DOHH2 (cell line): Measurements from ENCODE around the gene PARD6B.

Experiments
- H3F3A ChIP-seq: fragments of 200-600 bp; sonication (generic), shearing (Covaris generic); 2 replicates; pipeline ENCODE4 v1.6.0; 2016; ENCODE audit warnings: antibody characterized with exemption, mild to moderate bottlenecking; ENCODE audit not compliant: control insufficient read depth, insufficient read depth
- H3K27ac ChIP-seq: fragments of 200-600 bp; sonication (generic); 2 replicates; pipeline ENCODE4 v1.5.1; 2014; ENCODE audit warnings: low read depth, mild to moderate bottlenecking, low read length, moderate library complexity
- H3K27me3 ChIP-seq: fragments of 200-600 bp; sonication (generic); 2 replicates; pipeline ENCODE4 v1.6.1; 2014; ENCODE audit warnings: mild to moderate bottlenecking, low read length, mixed read lengths; ENCODE audit not compliant: control insufficient read depth
- H3K36me3 ChIP-seq: fragments of 200-600 bp; sonication (generic); 2 replicates; pipeline ENCODE4 v1.6.1; 2014; ENCODE audit warnings: mild to moderate bottlenecking, low read length, moderate library complexity, mixed read lengths; ENCODE audit not compliant: control insufficient read depth
- H3K4me1 ChIP-seq: fragments of 200-600 bp; sonication (generic); 2 replicates; pipeline ENCODE4 v1.6.1; 2014; ENCODE audit warnings: mild to moderate bottlenecking, low read length, mixed read lengths; ENCODE audit not compliant: control insufficient read depth
- H3K4me2 ChIP-seq: fragments of 200-600 bp; sonication (generic); 2 replicates; pipeline ENCODE4 v1.6.0; 2014; ENCODE audit warnings: mild to moderate bottlenecking, low read length, moderate library complexity
- H3K4me3 ChIP-seq: fragments of 200-600 bp; sonication (generic); 2 replicates; pipeline ENCODE4 v1.5.1; 2014; ENCODE audit warnings: mild to moderate bottlenecking, low read length, mixed read lengths
- H3K79me2 ChIP-seq: fragments of 200-600 bp; sonication (generic); 2 replicates; pipeline ENCODE4 v1.6.1; 2014; ENCODE audit warnings: mild to moderate bottlenecking, low read length, mixed read lengths; ENCODE audit not compliant: control insufficient read depth
- H3K9me2 ChIP-seq: fragments of 200-600 bp; sonication (generic); replicated peaks from 2 replicates; pipeline ENCODE4 v1.6.1; 2014; ENCODE audit warnings: mild to moderate bottlenecking, low read length, mixed read lengths; ENCODE audit not compliant: control insufficient read depth
- H3K9me3 ChIP-seq: fragments of 200-600 bp; sonication (generic); 2 replicates; pipeline ENCODE4 v1.6.1; 2014; ENCODE audit warnings: antibody characterized with exemption, low read length, mixed read lengths; ENCODE audit not compliant: control insufficient read depth, insufficient read depth
- H4K20me1 ChIP-seq: fragments of 200-600 bp; sonication (generic); 2 replicates; pipeline ENCODE4 v1.6.0; 2014; ENCODE audit warnings: low read depth, mild to moderate bottlenecking, antibody characterized with exemption, low read length, moderate library complexity; ENCODE audit not compliant: control insufficient read depth, insufficient read depth
- CTCF ChIP-seq: fragments of 200-600 bp; sonication (generic); IDR thresholded peaks from one replicate; pipeline ENCODE4 v1.5.1; 2014; ENCODE audit warnings: antibody characterized with exemption, mild to moderate bottlenecking, low read depth, low read length; ENCODE audit not compliant: poor library complexity, severe bottlenecking
- EZH2phosphoT487 ChIP-seq: fragments of 200-600 bp; sonication (generic); IDR thresholded peaks from 2 replicates; pipeline ENCODE4 v1.6.1; 2017; ENCODE audit warnings: borderline replicate concordance, mild to moderate bottlenecking, antibody characterized with exemption, low read length, moderate library complexity, mixed read lengths

Gene PARD6B

GRCh38 chr20:50729901-50730764, 1.2 kb upstream of the PARD6B start:
- Histone ChIP-seq H3F3A (no peaks in the 10 kb centered on the region; the same call in 1 of the 2 replicates), H3K9me3 (no peaks in the 10 kb centered on the region), H3K79me2 (peaks cover 38% of the 10 kb centered on the region), H3K27ac (no peak overlapping the region), H3K4me2 (peak overlapping the region; percentile 80), H3K9me2 (no peaks in the 10 kb centered on the region), H3K27me3 (no peaks in the 10 kb centered on the region), H3K4me1 (peaks cover 22% of the 10 kb centered on the region), H4K20me1 (no peaks in the 10 kb centered on the region), H3K36me3 (peaks cover 4% of the 10 kb centered on the region), H3K4me3 (peak overlapping the region; percentile 76)
- TF ChIP-seq CTCF (no peak), EZH2phosphoT487 (no peak)

- H3K79me2 ChIP-seq, result peaks cover 43% of the 10 kb centered on the region
- H3F3A ChIP-seq, result no peaks in the 10 kb centered on the region; the same call in 1 of the 2 replicates
- H3K27me3 ChIP-seq, result no peaks in the 10 kb centered on the region
- H3K4me3 ChIP-seq, result peak overlapping the region; percentile 76
- peaks cover 22% of the 10 kb centered on the region for H3K4me1 ChIP-seq
- TF ChIP-seq CTCF (no peak), EZH2phosphoT487 (no peak)
- H3K9me2 ChIP-seq, result no peaks in the 10 kb centered on the region
- H3K4me2 ChIP-seq, result peak overlapping the region; percentile 80
- no peaks in the 10 kb centered on the region for H4K20me1 ChIP-seq
- no peak overlapping the region for H3K27ac ChIP-seq
- H3K36me3 ChIP-seq, result peaks cover 4% of the 10 kb centered on the region
- H3K9me3 ChIP-seq, result no peaks in the 10 kb centered on the region
These were observed 670 bp upstream of the PARD6B start for GRCh38 chr20:50730765-50731054.

GRCh38 chr20:50731930-50732690, 730 bp downstream of the PARD6B start:
- peak overlapping the region; percentile 80 for H3K4me2 ChIP-seq
- peaks cover 56% of the 10 kb centered on the region for H3K79me2 ChIP-seq
- H3K27me3 ChIP-seq, result no peaks in the 10 kb centered on the region
- H3K36me3 ChIP-seq, result peaks cover 4% of the 10 kb centered on the region
- H4K20me1 ChIP-seq, result no peaks in the 10 kb centered on the region
- no peaks in the 10 kb centered on the region for H3K9me3 ChIP-seq
- H3K4me1 ChIP-seq, result peaks cover 22% of the 10 kb centered on the region
- peak overlapping the region; percentile 27; the same call in 1 of the 2 replicates for H3K27ac ChIP-seq
- H3K4me3 ChIP-seq, result peak overlapping the region; percentile 75
- TF ChIP-seq CTCF (no peak), EZH2phosphoT487 (no peak)
- no peaks in the 10 kb centered on the region for H3K9me2 ChIP-seq
- no peaks in the 10 kb centered on the region; the same call in 1 of the 2 replicates for H3F3A ChIP-seq
